Esophagus muscularis mucosa (tissue), 4 donors: ENCODE data around the gene SETBP1. TPM values are rescaled to one million over a fixed set of nuclear protein-coding genes. Genes with fewer than 3 reads are reported as not detected.
A peak's percentile ranks its signal among the peaks of the same experiment; 100 is the strongest.

ENCODE experiments used
- DNase-seq: peaks from one replicate; pipeline ENCODE4 v3.0.0-alpha.2; 2017; ENCODE audit errors: extremely low spot score
- H3K27ac ChIP-seq, 4 donors: fragments of 200-600 bp; sonication (generic); replicated peaks in 1 of 4; 1 replicate in 3 of 4; 2 replicates in 1 of 4; pipeline ENCODE4 v1.5.1; 2016 to 2019; ENCODE audit warnings: mild to moderate bottlenecking in 1 of 4
- H3K27me3 ChIP-seq, 4 donors: fragments of 200-600 bp; sonication (generic); one replicate each; pipeline versions ENCODE4 v1.5.1 to v1.6.0; 2016 to 2019
- H3K36me3 ChIP-seq, 4 donors: fragments of 200-600 bp; sonication (generic); one replicate each; pipeline ENCODE4 v1.5.1; 2016 to 2019
- H3K4me1 ChIP-seq, 4 donors: fragments of 200-600 bp; sonication (generic); one replicate each; pipeline ENCODE4 v1.5.1; 2016 to 2019
- H3K4me3 ChIP-seq, 4 donors: fragments of 200-600 bp; sonication (generic); 1 replicate in 2 of 4; 2 replicates in 2 of 4; pipeline ENCODE4 v1.5.1; 2016 to 2019; ENCODE audit warnings: mild to moderate bottlenecking in 4 of 4, moderate library complexity in 1 of 4
- H3K9me3 ChIP-seq, 4 donors: fragments of 200-600 bp; sonication (generic); 1 replicate in 3 of 4; 2 replicates in 1 of 4; pipeline ENCODE4 v1.5.1; 2016 to 2019
- EP300 ChIP-seq: sonication (generic); formaldehyde crosslinking; IDR thresholded peaks from one replicate; pipeline ENCODE4 v1.6.1; 2017; ENCODE audit warnings: antibody characterized with exemption
- POLR2A ChIP-seq: fragments of 450-650 bp; IDR thresholded peaks from one replicate; pipeline ENCODE4 v1.6.1; 2017; ENCODE audit warnings: antibody characterized with exemption, moderate library complexity, mild to moderate bottlenecking, low read depth
- POLR2AphosphoS5 ChIP-seq, 2 donors: sonication (generic); formaldehyde crosslinking; IDR thresholded peaks; one replicate each; pipeline ENCODE4 v1.6.1; 2017; ENCODE audit warnings: antibody characterized with exemption in 2 of 2
- WGBS: methylation state at CpG from one replicate; pipeline ENCODE4 v1.1.5; 2018; 5-methylcytosine and 5-hydroxymethylcytosine counted together
- intact Hi-C: fragments of 100-400 bp; cut with DNase I; formaldehyde crosslinking; loops from one replicate; pipeline ENCODE4 v1.15.1; 2023
- total RNA-seq, 4 donors: library from RNA; depleted of rRNA; stranded (reverse); fragments of >200 nt; gene quantifications; one replicate each; pipeline versions ENCODE4 v1.1.0 to v1.2.1, GENCODE V29; 2016
- TF ChIP-seq, protein P1 (sequence below), 3 experiments: fragments of 200-600 bp in 2 of 3; fragments of 450-650 bp in 1 of 3; sonication (generic) in 2 of 3; IDR thresholded peaks; one replicate each; pipeline ENCODE4 v1.5.1; 2017 to 2019; ENCODE audit warnings: antibody characterized with exemption in 3 of 3, mild to moderate bottlenecking in 2 of 3, moderate library complexity in 1 of 3

Gene SETBP1
- total RNA-seq, result 10 to 100 TPM; 40.9 to 86.5 (median 65.1) TPM

DNA sequence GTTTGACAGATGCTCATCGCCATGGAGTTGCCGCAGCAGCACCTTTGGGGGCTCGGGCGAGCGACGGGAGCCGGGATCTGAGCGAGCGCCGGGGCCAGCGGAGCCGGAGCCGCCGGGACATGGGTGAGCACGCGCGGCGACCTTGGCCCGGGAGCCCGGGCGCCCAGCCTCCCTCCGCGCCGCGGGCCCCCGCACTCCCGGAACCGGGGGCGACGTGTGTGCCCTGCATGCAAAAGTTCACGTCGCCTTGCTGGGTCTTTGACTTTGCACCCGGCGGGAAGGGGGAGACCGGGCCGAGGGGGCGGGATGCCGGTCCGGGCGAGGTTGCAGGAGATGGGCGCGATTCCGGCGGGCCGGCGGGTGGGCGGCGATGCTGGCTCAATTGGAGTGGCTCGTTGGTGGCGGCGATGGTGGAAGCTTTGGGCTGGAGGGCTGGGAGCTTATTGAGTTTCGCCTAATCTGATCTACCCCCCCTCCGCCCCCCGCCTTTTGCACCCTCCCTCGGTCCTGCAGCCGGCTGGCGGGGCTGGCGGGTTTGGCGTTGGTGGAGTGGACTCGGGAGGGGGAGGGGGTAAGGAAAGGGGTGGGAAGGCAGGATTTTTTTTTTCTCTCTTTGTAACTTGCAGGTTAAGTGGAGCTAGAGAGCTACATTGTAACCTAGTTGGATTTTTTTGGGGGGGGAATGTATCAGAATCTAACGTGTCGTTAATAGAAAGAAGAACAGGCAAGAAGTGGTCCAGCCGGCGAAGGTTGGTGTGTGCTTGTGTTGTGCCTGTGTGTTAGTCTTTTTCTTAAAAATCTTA, at the start of gene SETBP1:
Gene SETBP1 (plus strand): TSS at position 616 of the 803 bp plus-strand sequence. CDS start 20,459 bp downstream, outside the sequence.
- H3K4me3 ChIP-seq, result peak within 1 kb of the TSS; percentile 85 to 94 (median 92)
- H3K4me1 ChIP-seq, result peaks cover 9 to 51% (median 41%) of the 10 kb centered on the region in 4 donors
- H3K27me3 ChIP-seq, result no peaks in the 10 kb centered on the region
- peak within 1 kb of the TSS; percentile 97 to 98 (median 98) for H3K27ac ChIP-seq
- TF ChIP-seq, protein P1, sequence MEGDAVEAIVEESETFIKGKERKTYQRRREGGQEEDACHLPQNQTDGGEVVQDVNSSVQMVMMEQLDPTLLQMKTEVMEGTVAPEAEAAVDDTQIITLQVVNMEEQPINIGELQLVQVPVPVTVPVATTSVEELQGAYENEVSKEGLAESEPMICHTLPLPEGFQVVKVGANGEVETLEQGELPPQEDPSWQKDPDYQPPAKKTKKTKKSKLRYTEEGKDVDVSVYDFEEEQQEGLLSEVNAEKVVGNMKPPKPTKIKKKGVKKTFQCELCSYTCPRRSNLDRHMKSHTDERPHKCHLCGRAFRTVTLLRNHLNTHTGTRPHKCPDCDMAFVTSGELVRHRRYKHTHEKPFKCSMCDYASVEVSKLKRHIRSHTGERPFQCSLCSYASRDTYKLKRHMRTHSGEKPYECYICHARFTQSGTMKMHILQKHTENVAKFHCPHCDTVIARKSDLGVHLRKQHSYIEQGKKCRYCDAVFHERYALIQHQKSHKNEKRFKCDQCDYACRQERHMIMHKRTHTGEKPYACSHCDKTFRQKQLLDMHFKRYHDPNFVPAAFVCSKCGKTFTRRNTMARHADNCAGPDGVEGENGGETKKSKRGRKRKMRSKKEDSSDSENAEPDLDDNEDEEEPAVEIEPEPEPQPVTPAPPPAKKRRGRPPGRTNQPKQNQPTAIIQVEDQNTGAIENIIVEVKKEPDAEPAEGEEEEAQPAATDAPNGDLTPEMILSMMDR (IDR thresholded peaks at IDR 0.05), result peak in 2 of 3 experiments; percentile 11 to 31
- no peak for TF ChIP-seq POLR2A
- TF ChIP-seq EP300, result no peak
- peak in 1 of 2 donors; percentile 51 for TF ChIP-seq POLR2AphosphoS5 (IDR thresholded peaks at IDR 0.05)
- intact Hi-C loops, result loop anchor here (5.0 to 10.0 kb wide), 4 partner anchors 122 to 844 kb away; no protein-coding TSS in a partner anchor
- H3K36me3 ChIP-seq, result no peaks in the 10 kb centered on the region
- 0% methylated on average over 26 of the region's 64 CpGs for WGBS
- H3K9me3 ChIP-seq, result no peaks in the 10 kb centered on the region
- DNase-seq, result peak; percentile 95

DNA sequence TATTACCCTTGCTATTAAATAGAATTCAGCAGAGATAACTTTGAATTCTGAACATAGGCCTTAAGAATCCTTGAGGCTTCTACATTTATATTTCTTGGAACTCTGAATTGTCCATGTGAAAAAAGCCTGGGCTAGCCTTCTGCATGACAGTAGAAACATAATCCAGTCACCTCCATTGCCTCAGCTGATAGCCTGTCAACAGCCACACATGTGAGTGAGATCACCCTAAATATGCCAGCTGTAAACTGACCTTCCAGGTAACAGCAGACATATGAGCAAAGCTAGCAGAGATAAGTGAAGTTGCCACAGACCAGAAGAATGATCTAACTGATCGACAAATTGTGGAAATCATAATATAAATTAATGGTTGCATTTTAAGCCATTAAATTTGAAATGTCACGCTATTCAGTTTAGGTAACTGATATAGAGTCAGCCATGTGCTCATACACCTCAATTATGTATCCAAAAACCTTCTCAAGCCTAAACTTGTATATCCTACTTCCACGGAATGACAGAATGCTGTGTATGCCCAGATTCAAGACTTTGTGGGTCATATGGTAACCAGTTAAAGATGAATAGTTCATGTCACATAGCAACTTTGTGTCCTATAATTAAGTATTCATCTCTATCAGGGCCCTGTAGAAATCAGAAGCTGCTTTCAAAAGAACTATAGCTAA, 48.1 kb upstream of the SETBP1 start:
- intact Hi-C loops, result loop anchor here (5.0 kb wide), 1 partner anchor 95 kb away; no protein-coding TSS in a partner anchor
- Histone ChIP-seq H3K9me3 (no peaks in the 10 kb centered on the region), H3K4me3 (no peak overlapping the region), H3K36me3 (no peaks in the 10 kb centered on the region), H3K27me3 (no peaks in the 10 kb centered on the region), H3K4me1 (peaks cover 0 to 15% (median 5%) of the 10 kb centered on the region in 4 donors), H3K27ac (no peak overlapping the region)
- whole genome bisulfite sequencing, result 96% methylated on average over 3 of the region's 3 CpGs
- DNase-seq, result no peak
- no peak for TF ChIP-seq POLR2AphosphoS5 (IDR thresholded peaks at IDR 0.05)
- no peak for TF ChIP-seq EP300
- TF ChIP-seq, protein P1 (IDR thresholded peaks at IDR 0.05), result no peak
- no peak for TF ChIP-seq POLR2A

DNA sequence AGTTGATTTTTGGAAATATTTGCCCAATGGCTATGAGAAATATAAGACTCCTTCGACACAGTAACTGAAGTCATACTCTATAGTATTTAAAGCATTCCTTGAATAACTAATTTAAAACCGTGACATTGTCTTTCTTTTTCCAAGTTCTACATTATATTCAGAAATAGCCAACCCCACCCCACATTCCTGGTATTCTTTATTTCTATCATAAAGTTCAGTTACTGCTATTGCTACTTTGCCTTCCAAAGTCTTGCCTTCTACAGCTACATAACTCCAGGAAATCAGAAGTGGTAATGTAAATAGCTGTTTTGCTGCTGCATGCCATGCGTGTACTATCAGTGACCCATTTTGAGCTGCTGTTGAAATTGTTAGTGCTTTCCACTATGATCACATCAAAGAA, 45.1 kb upstream of the SETBP1 start:
- H3K27me3 ChIP-seq, result no peaks in the 10 kb centered on the region
- 94% methylated on average over 3 of the region's 3 CpGs for WGBS
- DNase-seq, result no peak
- H3K9me3 ChIP-seq, result no peaks in the 10 kb centered on the region
- no peak overlapping the region for H3K27ac ChIP-seq
- H3K4me3 ChIP-seq, result no peak overlapping the region
- TF ChIP-seq POLR2A (no peak), POLR2AphosphoS5 (IDR thresholded peaks at IDR 0.05) (no peak), EP300 (no peak)
- TF ChIP-seq, protein P1 (IDR thresholded peaks at IDR 0.05), result no peak
- peaks cover 0 to 22% (median 7%) of the 10 kb centered on the region in 4 donors for H3K4me1 ChIP-seq
- no peaks in the 10 kb centered on the region for H3K36me3 ChIP-seq
- intact Hi-C loops, result no loop called here

DNA sequence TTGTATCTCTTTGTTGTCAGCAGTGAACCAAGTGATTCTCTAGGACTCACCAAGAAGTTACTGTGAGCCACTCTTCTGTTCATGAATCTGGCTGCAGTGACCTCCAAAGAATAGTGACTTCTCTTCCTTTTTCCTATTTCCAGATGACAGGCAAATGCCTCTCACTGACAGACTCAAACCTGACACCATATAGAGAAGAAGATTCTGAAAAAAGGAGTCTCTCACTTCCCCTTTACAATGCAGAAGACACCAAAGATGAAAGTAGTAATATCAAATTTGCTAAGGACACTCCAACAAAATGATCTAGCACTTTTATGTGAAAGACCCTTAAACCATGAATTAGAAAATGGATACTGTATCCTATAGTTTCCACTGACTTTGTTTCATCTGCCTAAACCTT, 44.4 kb upstream of the SETBP1 start:
- no peak overlapping the region for H3K27ac ChIP-seq
- no peaks in the 10 kb centered on the region for H3K9me3 ChIP-seq
- TF ChIP-seq POLR2A, result no peak
- TF ChIP-seq, protein P1 (IDR thresholded peaks at IDR 0.05), result no peak
- TF ChIP-seq POLR2AphosphoS5 (IDR thresholded peaks at IDR 0.05), result no peak
- intact Hi-C loops, result no loop called here
- no peaks in the 10 kb centered on the region for H3K27me3 ChIP-seq
- H3K36me3 ChIP-seq, result no peaks in the 10 kb centered on the region
- no peak for DNase-seq
- no peak overlapping the region for H3K4me3 ChIP-seq
- peaks cover 0 to 22% (median 7%) of the 10 kb centered on the region in 4 donors for H3K4me1 ChIP-seq
